ENCODE results near the gene SRSF7. TPM values are rescaled to one million over a fixed set of nuclear protein-coding genes. Genes with fewer than 3 reads are reported as not detected.
A peak's percentile ranks its signal among the peaks of the same experiment; 100 is the strongest.
"Not testable (repeated sequence)": the region's sequence is repeated elsewhere in the genome, so short reads cannot be mapped to it uniquely, and the experiment has no call there.

SRSF7 gene
- total RNA-seq = 112 TPM
- long read RNA-seq, transcript SRSF7-208 (7 exons, 1,903 nt) = minor isoform, 14 of 54 reads
- long read RNA-seq, transcript SRSF7-201 (8 exons, 2,489 nt) = major isoform, 18 of 54 reads
- long read RNA-seq, partial matches to known transcripts = 9 of 54 reads
- long read RNA-seq, other reads (novel, unspliced or antisense) = 7 of 54 reads

DNA sequence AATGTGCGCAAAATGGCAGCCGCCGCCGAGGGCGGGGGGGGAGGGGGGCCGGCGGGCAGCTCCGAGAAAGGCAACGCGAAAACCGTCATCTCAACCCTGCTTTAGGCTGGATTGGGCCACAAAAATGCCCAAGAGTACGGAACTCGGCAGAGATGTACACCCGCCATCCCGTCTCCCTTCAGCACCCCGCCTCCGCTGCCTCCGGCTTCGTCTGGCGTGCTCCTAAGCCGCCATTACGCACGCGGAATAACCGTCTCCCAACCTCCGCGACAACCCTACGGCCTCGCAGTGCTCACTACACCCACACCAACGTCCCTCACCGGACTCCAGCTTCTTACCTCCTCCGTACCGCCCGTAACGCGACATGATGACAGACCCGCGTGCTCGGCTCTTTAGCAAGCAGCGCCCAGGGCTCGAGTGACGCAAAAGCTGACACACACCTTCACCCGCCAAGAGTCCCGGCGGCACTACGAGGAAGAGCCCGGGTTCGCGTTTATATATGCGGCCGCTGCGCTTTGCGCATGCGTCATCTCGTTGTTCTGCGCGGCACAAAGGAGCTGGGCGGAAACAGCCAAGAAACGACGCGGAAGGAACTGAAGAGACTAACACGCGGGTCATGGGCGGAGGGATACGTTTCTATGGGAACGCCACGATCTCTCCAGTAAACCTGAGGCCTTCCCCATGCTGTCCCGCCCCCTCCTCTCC is at the start of gene SRSF7:
TSS of gene SRSF7 (minus strand) at position 471 of the 705 bp plus-strand sequence. CDS start at position 366, 105 bp downstream.
- intact Hi-C loops (cut with DNase I) = no loop called here
- DNase-seq (peak; percentile 97), ATAC-seq (peak; percentile 95)
- Histone ChIP-seq H3K27me3 (no peaks in the 10 kb centered on the region), H3K36me3 (peaks cover 37% of the 10 kb centered on the region), H3K9me3 (no peaks in the 10 kb centered on the region), H3K27ac (peak within 1 kb of the TSS; percentile 98), H3K4me3 (peak within 1 kb of the TSS; percentile 82), H3K4me1 (peaks cover 36% of the 10 kb centered on the region)
- TF ChIP-seq, protein P1, sequence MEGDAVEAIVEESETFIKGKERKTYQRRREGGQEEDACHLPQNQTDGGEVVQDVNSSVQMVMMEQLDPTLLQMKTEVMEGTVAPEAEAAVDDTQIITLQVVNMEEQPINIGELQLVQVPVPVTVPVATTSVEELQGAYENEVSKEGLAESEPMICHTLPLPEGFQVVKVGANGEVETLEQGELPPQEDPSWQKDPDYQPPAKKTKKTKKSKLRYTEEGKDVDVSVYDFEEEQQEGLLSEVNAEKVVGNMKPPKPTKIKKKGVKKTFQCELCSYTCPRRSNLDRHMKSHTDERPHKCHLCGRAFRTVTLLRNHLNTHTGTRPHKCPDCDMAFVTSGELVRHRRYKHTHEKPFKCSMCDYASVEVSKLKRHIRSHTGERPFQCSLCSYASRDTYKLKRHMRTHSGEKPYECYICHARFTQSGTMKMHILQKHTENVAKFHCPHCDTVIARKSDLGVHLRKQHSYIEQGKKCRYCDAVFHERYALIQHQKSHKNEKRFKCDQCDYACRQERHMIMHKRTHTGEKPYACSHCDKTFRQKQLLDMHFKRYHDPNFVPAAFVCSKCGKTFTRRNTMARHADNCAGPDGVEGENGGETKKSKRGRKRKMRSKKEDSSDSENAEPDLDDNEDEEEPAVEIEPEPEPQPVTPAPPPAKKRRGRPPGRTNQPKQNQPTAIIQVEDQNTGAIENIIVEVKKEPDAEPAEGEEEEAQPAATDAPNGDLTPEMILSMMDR (IDR thresholded peaks at IDR 0.05) = no peak

DNA sequence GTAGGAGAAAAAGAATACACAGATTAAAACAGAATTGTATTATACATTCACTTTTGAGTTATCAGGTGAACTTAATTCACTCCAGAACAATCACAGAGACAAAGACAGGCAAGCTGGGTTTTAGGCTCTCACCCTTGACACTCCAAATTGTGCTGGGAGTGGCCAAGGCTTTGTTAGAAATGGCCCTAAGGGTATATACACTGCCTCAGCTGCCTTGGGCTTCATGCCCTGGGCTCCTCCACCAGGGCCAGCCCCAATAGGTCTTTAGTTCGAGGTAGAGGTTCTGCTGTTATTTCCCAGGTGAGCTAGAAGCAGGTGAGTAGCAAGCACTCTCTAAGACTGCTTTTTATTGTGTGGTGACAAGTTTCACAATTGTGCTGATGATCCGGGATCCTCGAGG is 46.8 kb upstream of the SRSF7 start:
- Histone ChIP-seq H3K27ac (no peak overlapping the region), H3K4me1 (no peaks in the 10 kb centered on the region), H3K36me3 (peaks cover 8% of the 10 kb centered on the region), H3K9me3 (no peaks in the 10 kb centered on the region), H3K27me3 (no peaks in the 10 kb centered on the region), H3K4me3 (no peak overlapping the region)
- TF ChIP-seq, protein P1 (IDR thresholded peaks at IDR 0.05) = no peak
- no peak for DNase-seq
- ATAC-seq = no peak
- intact Hi-C loops (cut with DNase I) = no loop called here

DNA sequence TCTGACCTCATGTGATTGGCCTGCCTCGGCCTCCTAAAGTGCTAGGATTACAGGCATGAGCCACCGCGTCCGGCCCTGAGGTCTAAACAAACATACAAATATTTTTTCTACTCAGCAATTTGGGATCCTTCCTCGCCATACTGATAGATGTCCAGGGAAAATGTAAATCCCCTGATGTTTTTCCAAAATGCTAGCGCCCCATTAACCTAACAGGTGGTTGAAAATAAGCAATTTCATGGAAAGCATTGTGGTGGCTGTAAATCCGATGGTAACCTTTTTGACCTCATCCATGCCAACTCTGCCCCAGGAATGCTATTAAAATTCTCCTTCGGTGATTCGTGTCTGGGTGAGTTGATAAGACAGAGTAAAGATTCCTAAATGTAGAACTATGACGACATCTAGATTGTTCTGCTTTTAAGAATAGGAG is 46.1 kb upstream of the SRSF7 start:
- TF ChIP-seq, protein P1 (IDR thresholded peaks at IDR 0.05) = no peak
- Histone ChIP-seq H3K4me1 (no peaks in the 10 kb centered on the region), H3K27ac (no peak overlapping the region), H3K36me3 (peaks cover 1% of the 10 kb centered on the region), H3K9me3 (no peaks in the 10 kb centered on the region), H3K4me3 (no peak overlapping the region), H3K27me3 (no peaks in the 10 kb centered on the region)
- no peak for DNase-seq
- ATAC-seq = no peak
- intact Hi-C loops (cut with DNase I) = no loop called here

DNA sequence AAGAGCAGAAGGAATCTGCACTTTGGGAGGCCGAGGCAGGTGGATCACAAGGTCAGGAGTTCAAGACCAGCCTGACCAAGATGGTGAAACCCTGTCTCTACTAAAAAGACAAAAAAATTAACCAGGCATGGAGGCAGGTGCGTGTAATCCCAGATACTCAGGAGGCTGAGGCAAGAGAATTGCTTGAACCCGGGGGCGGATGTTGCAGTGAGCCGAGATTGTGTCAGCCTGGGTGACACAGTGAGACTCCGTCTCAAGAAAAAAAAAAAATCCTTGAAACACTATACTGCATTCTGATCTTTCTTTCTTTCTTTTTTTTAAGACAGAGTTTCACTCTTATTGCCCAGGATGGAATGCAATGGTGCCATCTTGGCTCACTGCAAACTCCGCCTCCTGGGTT is 43.9 kb upstream of the SRSF7 start:
- H3K27ac ChIP-seq; H3K36me3 ChIP-seq; H3K9me3 ChIP-seq; H3K27me3 ChIP-seq; ATAC-seq; H3K4me3 ChIP-seq; intact Hi-C loops (cut with DNase I); H3K4me1 ChIP-seq; DNase-seq: not testable (repeated sequence)

DNA sequence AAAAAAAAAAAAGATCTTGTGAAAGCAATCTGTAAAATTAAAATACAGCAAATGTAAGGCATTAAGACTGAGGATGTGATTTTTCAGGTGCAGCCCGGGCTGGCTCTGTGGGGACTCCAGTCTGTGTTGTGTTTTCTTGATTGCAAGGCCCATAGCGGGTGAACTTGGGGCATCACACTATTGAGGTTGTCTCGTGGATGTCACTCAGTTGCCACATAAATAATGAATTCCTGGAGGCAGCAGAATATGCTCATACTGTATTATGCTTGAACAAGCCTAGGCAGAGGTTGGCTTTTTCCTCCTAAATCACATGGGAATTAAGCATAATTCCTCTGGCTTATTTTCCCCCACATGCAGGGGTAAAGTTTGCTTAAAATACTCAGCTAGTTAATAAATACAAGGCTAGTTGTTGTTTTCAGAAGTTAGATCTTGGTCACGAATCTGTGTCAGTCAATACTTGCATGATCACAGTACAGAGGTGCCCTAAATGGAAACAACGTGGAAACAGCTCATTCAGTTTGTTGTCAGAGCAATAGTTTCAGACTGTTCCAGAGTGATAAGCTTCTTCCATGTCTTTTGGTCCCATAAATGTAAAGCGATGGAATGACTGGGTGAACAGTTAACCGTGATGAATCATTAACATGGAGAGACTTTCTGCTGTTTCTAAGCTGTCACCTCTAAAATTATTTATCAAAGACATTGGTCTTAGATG is 43.2 kb upstream of the SRSF7 start:
- intact Hi-C loops (cut with DNase I) = no loop called here

More for the DNA sequence above, 43.2 kb upstream of the SRSF7 start:
- Histone ChIP-seq H3K9me3 (no peaks in the 10 kb centered on the region), H3K36me3 (no peaks in the 10 kb centered on the region), H3K27ac (no peak overlapping the region), H3K4me3 (no peak overlapping the region), H3K4me1 (no peaks in the 10 kb centered on the region), H3K27me3 (no peaks in the 10 kb centered on the region)
- TF ChIP-seq, protein P1 (IDR thresholded peaks at IDR 0.05) = no peak
- DNase-seq = no peak
- no peak for ATAC-seq

Data from upper lobe of right lung (tissue), 1 donor.